Type B pancreatic cell (in vitro differentiated cells): ENCODE results near the gene CYP4B1. TPM values are rescaled to one million over a fixed set of nuclear protein-coding genes. Genes with fewer than 3 reads are reported as not detected.

Experiments used
- DNase-seq: peaks from one replicate; pipeline ENCODE4 v3.0.0; 2021; ENCODE audit warnings: mixed read lengths; ENCODE audit not compliant: unreplicated experiment; ENCODE audit errors: extremely low spot score
- H3K27ac Mint-ChIP-seq: 2 replicates; pipeline ENCODE4 v1.8.0; 2021; ENCODE audit warnings: mild to moderate bottlenecking, mixed read lengths
- H3K27me3 Mint-ChIP-seq: 2 replicates; pipeline ENCODE4 v1.8.0; 2021; ENCODE audit warnings: mixed read lengths
- H3K36me3 Mint-ChIP-seq: 2 replicates; pipeline ENCODE4 v1.8.0; 2021; ENCODE audit warnings: mixed read lengths
- H3K4me1 Mint-ChIP-seq: one replicate; pipeline ENCODE4 v1.8.0; 2021; ENCODE audit warnings: mixed read lengths; ENCODE audit not compliant: unreplicated experiment
- H3K4me3 Mint-ChIP-seq: 2 replicates; pipeline ENCODE4 v1.8.0; 2021; ENCODE audit warnings: mild to moderate bottlenecking, mixed read lengths
- H3K9me3 Mint-ChIP-seq: 2 replicates; pipeline ENCODE4 v1.8.0; 2021; ENCODE audit warnings: mixed read lengths
- total RNA-seq: library from RNA; stranded (reverse); gene quantifications from 2 replicates; pipeline ENCODE4 v1.2.1, GENCODE V29; 2021; ENCODE audit warnings: low replicate concordance
- TF ChIP-seq, protein P1 (sequence below): fragments of 200-600 bp; sonication (generic); conservative IDR thresholded peaks from 2 replicates; pipeline ENCODE4 v1.5.0; 2021; ENCODE audit warnings: antibody characterized with exemption, mild to moderate bottlenecking

CYP4B1 gene
- total RNA-seq, 1 donor from 2014 or later: 25.7 TPM

DNA sequence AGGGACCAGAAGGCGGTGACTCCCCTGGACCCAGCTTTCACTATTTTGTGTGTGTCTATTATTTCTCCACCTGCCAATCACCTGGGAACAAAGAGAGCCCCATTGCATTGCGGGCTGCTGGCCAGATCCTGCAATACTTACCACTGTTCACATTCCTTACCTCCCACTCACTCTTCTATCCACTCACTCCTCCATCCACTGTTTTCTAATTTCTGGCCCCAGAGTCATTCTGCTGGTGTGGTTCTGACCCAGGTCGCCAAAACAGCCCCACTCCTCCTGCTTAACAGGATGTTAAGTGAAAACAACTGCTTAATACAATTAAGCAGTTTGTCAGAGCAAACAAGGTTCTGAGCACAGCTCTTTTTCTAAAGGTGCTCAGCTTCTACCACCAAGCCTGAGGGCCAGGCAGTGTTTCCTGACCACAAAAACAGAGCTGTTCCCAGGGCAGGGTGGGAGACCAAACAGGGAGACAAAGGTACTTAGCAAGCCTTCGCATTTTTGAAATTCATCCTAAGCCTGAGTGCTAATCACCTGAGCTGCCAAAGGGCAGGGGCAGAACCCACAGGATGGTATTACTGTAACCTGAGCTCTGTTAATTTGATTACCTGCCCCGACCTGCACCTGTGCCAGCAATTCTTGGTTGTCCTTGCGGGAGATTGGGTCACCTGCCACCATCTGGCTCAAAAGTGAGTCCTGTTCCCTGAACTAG lies 41.4 kb upstream of the CYP4B1 start:
- Mint-ChIP-seq H3K9me3 (peaks cover 11% of the 10 kb centered on the region), H3K4me3 (peak overlapping the region; percentile 79), H3K4me1 (peaks cover 35% of the 10 kb centered on the region), H3K27ac (peak overlapping the region; percentile 93), H3K36me3 (no peaks in the 10 kb centered on the region), H3K27me3 (no peaks in the 10 kb centered on the region)
- TF ChIP-seq, protein P1, sequence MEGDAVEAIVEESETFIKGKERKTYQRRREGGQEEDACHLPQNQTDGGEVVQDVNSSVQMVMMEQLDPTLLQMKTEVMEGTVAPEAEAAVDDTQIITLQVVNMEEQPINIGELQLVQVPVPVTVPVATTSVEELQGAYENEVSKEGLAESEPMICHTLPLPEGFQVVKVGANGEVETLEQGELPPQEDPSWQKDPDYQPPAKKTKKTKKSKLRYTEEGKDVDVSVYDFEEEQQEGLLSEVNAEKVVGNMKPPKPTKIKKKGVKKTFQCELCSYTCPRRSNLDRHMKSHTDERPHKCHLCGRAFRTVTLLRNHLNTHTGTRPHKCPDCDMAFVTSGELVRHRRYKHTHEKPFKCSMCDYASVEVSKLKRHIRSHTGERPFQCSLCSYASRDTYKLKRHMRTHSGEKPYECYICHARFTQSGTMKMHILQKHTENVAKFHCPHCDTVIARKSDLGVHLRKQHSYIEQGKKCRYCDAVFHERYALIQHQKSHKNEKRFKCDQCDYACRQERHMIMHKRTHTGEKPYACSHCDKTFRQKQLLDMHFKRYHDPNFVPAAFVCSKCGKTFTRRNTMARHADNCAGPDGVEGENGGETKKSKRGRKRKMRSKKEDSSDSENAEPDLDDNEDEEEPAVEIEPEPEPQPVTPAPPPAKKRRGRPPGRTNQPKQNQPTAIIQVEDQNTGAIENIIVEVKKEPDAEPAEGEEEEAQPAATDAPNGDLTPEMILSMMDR: no peak
- no peak for DNase-seq

DNA sequence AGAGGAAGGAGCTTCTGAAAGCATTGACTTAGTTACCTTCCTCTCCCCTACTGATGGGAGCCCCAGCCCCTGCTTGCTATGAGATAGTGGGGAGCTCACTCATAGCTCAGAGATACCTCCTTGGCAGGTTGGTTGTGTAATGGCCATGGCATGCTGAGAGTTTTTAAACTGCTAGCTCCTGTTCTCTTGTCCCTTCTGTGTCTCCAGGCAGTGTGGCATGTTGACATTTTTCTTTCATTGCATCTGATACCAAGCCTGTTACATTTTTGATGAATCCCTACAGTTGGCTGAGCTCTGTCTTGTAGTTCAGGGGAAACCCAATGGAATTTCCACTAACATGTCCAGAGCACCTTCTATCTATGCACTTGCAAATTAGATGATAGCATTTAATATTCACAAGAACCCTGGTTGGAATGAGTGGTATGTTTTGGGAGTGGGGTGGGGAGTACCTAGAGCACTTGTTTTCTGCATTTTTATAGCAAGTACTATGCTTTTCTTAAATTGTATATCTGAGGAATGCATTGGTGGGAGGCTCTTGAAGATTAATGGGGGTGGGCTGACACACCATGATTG lies 40.8 kb upstream of the CYP4B1 start:
- TF ChIP-seq, protein P1: no peak
- no peak for DNase-seq
- Mint-ChIP-seq H3K36me3 (no peaks in the 10 kb centered on the region), H3K27ac (peak overlapping the region; percentile 93), H3K4me1 (peaks cover 35% of the 10 kb centered on the region), H3K27me3 (no peaks in the 10 kb centered on the region), H3K9me3 (peaks cover 11% of the 10 kb centered on the region), H3K4me3 (peak overlapping the region; percentile 79)

DNA sequence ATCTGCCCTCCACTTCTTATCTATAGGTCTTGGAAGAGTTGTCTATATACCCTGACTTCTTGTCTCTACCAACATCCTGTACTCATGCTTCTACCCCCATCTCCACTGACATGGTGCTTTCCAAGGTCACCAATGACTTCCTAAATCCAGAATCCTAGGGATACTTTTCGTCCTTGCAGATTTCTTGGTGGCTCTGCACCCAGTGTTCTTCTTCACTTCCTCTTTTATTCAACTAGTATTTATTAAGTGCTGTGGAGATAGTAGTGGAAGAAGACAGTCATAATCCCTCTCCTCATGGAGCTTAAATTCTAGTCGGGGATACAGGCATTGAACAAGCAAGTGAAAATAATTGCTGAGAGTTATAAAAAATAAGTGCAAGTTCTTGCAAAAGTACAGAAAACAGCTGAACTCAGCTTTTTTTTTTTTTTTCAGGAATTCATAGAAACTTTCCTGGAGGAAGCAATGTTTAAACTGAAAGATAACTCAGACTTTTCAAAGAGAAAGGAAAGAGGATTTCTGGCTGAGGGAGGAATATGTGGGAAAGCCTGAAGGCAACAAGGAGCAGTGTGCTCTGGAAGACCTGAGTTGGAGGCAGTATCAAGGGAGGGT lies 38.2 kb upstream of the CYP4B1 start:
- DNase-seq: no peak
- peaks cover 21% of the 10 kb centered on the region for H3K4me1 Mint-ChIP-seq
- peaks cover 6% of the 10 kb centered on the region for H3K9me3 Mint-ChIP-seq
- no peaks in the 10 kb centered on the region for H3K27me3 Mint-ChIP-seq
- TF ChIP-seq, protein P1: no peak
- H3K4me3 Mint-ChIP-seq: no peak overlapping the region
- no peak overlapping the region for H3K27ac Mint-ChIP-seq
- H3K36me3 Mint-ChIP-seq: no peaks in the 10 kb centered on the region

DNA sequence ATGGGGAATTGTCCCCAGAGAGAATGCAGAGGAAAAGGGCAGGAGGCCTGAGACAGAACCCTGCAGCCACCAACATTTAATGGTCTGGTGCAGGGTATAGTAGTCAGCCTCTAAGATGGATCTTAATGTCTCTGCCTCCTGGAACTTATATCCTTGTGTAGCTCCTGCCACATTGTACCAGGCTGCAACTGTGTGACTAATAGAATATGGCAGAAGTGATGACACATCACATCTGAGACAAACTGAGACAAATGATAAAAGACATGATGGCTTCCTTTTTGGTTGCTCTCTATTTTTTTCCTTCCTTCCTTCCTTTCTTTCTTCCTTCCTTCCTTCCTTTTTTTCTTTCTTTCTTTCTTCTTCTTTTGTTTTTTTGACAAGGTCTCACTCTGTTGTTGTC lies 37.1 kb upstream of the CYP4B1 start:
- no peaks in the 10 kb centered on the region for H3K27me3 Mint-ChIP-seq
- TF ChIP-seq, protein P1: no peak

DNA sequence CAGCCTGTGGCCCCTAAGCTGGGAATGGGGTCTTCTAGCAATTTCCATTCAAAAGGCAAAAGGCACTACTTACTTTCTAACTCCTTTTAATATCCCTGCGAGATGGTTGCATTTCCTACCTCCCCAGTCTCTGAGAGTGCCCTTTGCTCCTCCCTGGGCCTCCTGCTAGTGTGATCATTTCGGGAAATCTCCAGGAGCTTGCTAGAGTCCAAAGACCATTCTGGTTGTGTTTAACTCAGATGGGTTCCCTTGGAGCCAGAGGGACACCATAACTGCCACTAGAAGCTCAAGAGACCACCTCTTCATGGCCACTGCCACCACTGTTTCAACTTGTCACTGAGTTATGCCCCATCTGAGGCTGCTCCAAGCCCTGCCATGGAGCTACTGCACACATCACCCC lies 34.4 kb upstream of the CYP4B1 start:
- DNase-seq: no peak
- Mint-ChIP-seq H3K27ac (no peak overlapping the region), H3K9me3 (no peaks in the 10 kb centered on the region), H3K4me1 (peaks cover 5% of the 10 kb centered on the region), H3K27me3 (no peaks in the 10 kb centered on the region), H3K4me3 (no peak overlapping the region), H3K36me3 (no peaks in the 10 kb centered on the region)
- TF ChIP-seq, protein P1: no peak

More for the DNA sequence above, 37.1 kb upstream of the CYP4B1 start:
- H3K9me3 Mint-ChIP-seq: no peaks in the 10 kb centered on the region
- H3K4me3 Mint-ChIP-seq: no peak overlapping the region
- no peak overlapping the region for H3K27ac Mint-ChIP-seq
- no peaks in the 10 kb centered on the region for H3K36me3 Mint-ChIP-seq
- peaks cover 11% of the 10 kb centered on the region for H3K4me1 Mint-ChIP-seq
- DNase-seq: no peak
